ENCODE data around the gene NAPG.
"Not testable (repeated sequence)": the region's sequence is repeated elsewhere in the genome, so short reads cannot be mapped to it uniquely, and the experiment has no call there.

Gene NAPG

DNA sequence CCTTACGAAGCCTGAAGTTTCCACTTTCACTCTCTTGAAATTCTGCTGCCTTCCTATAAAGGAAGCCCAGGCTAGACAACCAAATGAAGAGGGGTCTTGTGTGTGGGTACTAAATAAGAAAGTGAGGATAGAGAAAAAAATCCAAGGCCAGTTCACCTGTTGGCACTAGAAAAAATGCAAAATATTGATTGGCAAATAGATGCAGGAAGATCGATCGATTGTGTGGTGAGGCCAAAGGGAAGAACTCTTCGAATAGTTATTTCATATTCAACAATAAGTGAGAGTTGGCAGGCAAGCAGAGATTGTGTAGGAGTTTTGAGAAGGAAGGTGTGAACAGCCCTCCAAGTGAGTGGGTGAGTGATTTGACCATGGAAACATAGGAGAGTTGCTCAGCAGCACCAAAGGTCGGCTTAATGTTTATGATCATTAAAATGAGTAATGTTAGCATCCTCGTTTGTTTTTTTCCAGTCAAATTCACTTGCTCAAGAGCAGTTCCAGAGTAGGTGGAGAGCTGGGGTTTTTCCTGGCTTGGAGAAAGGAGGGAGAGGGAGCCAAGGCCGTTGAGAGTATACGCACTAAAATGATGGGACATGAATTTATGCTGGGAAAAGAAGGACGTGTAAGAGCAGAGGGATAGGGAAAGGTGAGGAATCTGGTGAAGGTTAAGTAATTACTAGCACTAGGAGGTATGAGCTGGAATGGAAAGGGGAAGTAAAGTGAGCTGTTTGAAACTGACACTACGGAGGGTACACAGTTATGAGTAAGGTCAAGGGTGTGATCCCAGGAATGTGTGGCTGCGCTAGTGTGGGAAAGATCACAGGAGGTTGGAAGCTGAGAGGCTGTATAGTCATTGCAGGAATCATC, 1.1 kb upstream of the NAPG start:
- peak overlapping the region; percentile 67 to 71 for H3K27ac Mint-ChIP-seq
- peaks cover 7% of the 10 kb centered on the region for H3K27me3 Mint-ChIP-seq
- H3K4me3 Mint-ChIP-seq = peak overlapping the region; percentile 85 to 97
- DNase-seq (peak in 1 of 2 donors; percentile 2), ATAC-seq (no peak)
- H3K9me3 Mint-ChIP-seq = no peaks in the 10 kb centered on the region
- peaks cover 38% of the 10 kb centered on the region for H3K4me1 Mint-ChIP-seq

GRCh38 chr18:10525371-10525691, 496 bp upstream of the NAPG start:
- ATAC-seq = no peak
- Mint-ChIP-seq H3K9me3 (no peaks in the 10 kb centered on the region), H3K4me3 (peak overlapping the region; percentile 85 to 97), H3K27me3 (peaks cover 7% of the 10 kb centered on the region), H3K4me1 (peaks cover 44% of the 10 kb centered on the region), H3K27ac (peak overlapping the region in 1 of 2 donors; percentile 23)
- DNase-seq = no peak

GRCh38 chr18:10526561-10526949, 728 bp downstream of the NAPG start:
- ATAC-seq (no peak), DNase-seq (no peak)
- Mint-ChIP-seq H3K9me3 (no peaks in the 10 kb centered on the region), H3K4me3 (peak overlapping the region; percentile 87), H3K4me1 (peaks cover 50% of the 10 kb centered on the region), H3K27me3 (peaks cover 4% of the 10 kb centered on the region), H3K27ac (peak overlapping the region; percentile 87 to 90)

GRCh38 chr18:10528439-10528838, 2.6 kb downstream of the NAPG start:
- DNase-seq = no peak

DNA sequence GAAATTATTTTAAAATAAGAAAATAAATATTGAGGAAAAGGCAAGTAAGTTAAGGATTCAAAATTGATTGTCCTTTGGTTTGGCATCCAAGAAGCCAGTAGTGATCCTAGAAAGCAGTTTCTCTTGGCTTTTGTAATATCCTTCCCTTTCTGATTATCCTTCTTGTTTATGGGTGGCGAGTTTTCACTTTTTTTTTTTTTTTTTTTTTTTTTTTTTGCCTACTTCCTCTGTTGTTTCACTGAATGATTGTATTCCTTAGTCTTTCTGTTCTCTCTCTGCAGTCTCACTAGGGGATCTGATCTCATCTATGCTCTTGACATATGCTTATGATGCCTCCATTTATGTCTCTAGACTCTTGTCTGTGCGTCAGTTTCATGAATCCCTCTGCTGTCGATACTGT, 4.2 kb downstream of the NAPG start:
- Mint-ChIP-seq H3K4me3 (peak overlapping the region; percentile 50 to 63), H3K27me3 (no peaks in the 10 kb centered on the region), H3K4me1 (peaks cover 39% of the 10 kb centered on the region), H3K9me3 (no peaks in the 10 kb centered on the region), H3K27ac (peak overlapping the region; percentile 90 to 96)
- DNase-seq (no peak), ATAC-seq (no peak)

More at GRCh38 chr18:10528439-10528838, 2.6 kb downstream of the NAPG start:
- Mint-ChIP-seq H3K4me1 (peaks cover 50% of the 10 kb centered on the region), H3K27me3 (no peaks in the 10 kb centered on the region), H3K9me3 (no peaks in the 10 kb centered on the region), H3K27ac (no peak overlapping the region), H3K4me3 (no peak overlapping the region)
- no peak for ATAC-seq

DNA sequence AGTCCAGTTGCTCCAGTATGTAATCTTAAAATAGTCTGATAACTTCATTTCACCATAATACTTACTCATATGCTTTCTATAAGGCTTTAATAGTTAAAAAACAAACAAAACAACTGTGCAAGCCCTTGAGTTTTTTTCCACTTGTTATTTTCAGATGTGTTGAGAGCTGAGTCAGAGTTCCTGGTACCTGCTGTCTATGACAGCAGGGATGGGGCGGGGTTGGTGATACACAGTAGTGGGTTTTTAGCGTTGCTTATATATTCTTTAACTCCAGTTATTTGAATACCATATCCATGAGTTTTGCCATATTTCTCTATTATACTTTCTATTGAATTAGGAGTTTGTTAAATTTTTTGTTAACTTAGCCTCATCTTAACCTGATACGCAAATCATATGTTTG, 5.0 kb downstream of the NAPG start:
- peak overlapping the region; percentile 50 to 63 for H3K4me3 Mint-ChIP-seq
- peak overlapping the region; percentile 90 to 96 for H3K27ac Mint-ChIP-seq
- no peaks in the 10 kb centered on the region for H3K27me3 Mint-ChIP-seq
- H3K9me3 Mint-ChIP-seq = no peaks in the 10 kb centered on the region
- ATAC-seq (no peak), DNase-seq (no peak)
- H3K4me1 Mint-ChIP-seq = peaks cover 35% of the 10 kb centered on the region

DNA sequence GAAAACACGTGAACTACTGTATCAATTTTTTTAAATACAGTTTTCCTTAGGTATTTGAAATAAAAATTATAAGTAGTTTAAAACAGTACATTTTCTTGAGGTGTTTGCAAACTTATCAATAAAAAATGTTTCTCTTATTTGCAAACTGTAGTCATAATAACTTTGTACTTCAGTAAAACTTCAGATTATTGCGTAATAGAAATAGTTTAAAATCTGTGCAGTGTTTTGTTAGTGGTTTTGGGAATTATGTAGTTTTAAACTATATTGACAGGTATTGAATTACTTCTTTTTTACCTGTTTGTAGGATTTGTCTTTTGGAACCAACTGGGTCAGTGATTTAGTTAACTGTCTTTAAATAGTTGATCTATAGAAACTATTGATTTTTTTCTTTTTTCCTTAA, 7.3 kb downstream of the NAPG start:
- H3K4me1 Mint-ChIP-seq = peaks cover 38% of the 10 kb centered on the region
- ATAC-seq = no peak
- no peak for DNase-seq
- H3K9me3 Mint-ChIP-seq = no peaks in the 10 kb centered on the region
- no peak overlapping the region for H3K4me3 Mint-ChIP-seq
- no peaks in the 10 kb centered on the region for H3K27me3 Mint-ChIP-seq
- no peak overlapping the region for H3K27ac Mint-ChIP-seq

DNA sequence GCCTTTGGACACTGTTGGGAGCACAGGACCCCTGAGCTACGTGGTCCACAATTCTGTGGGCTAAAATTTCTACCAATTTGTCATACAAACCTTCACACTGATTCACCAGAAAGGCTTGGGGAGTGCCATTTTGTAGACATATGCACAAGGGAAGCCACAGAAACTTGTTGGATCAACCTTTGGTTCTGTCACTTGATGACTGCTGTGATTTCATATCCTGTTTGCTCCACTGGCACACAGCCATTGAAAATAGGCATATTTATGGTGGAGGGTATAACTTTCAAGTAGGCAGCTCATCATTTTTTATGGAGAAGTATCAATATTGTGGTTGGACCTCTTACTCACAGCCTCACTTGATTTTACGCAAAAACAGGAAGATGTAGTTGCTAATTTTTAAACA, 10.5 kb downstream of the NAPG start:
- Mint-ChIP-seq H3K27ac (no peak overlapping the region), H3K4me1 (peaks cover 23% of the 10 kb centered on the region), H3K27me3 (no peaks in the 10 kb centered on the region), H3K9me3 (no peaks in the 10 kb centered on the region), H3K4me3 (no peak overlapping the region)
- DNase-seq = no peak
- no peak for ATAC-seq

DNA sequence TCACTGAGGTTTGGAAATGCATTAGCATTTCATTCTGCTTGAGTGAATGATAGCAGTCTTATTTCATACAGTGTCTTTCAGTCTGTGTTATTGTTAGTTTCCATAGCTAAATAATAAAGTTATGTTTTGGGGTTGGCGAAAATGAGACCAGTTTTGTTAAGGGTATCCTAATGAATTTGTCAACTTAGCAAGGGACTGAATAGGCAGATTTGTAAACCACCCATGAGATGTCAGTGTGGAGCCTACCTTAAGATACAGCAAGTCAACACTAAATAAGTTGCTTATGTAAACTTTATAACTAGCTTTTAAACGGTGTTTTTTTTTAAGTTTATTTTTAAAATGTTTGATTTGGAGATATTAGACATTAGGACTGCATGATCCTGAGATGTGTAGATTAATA, 11.9 kb downstream of the NAPG start:
- DNase-seq (no peak), ATAC-seq (no peak)
- Mint-ChIP-seq H3K27me3 (no peaks in the 10 kb centered on the region), H3K9me3 (no peaks in the 10 kb centered on the region), H3K27ac (no peak overlapping the region), H3K4me3 (no peak overlapping the region), H3K4me1 (peaks cover 23% of the 10 kb centered on the region)

GRCh38 chr18:10539124-10539523, 13.3 kb downstream of the NAPG start:
- peaks cover 23% of the 10 kb centered on the region for H3K4me1 Mint-ChIP-seq
- not testable (repeated sequence) for H3K9me3 Mint-ChIP-seq, H3K27ac Mint-ChIP-seq, DNase-seq, ATAC-seq, H3K27me3 Mint-ChIP-seq, H3K4me3 Mint-ChIP-seq

- H3K27ac Mint-ChIP-seq = peak overlapping the region in 1 of 2 donors; percentile 5
- peaks cover 9% of the 10 kb centered on the region for H3K4me1 Mint-ChIP-seq
- no peak overlapping the region for H3K4me3 Mint-ChIP-seq
- no peaks in the 10 kb centered on the region for H3K9me3 Mint-ChIP-seq
- H3K27me3 Mint-ChIP-seq = no peaks in the 10 kb centered on the region
- no peak for DNase-seq
- no peak for ATAC-seq
Measured at GRCh38 chr18:10543277-10543676, 17.4 kb downstream of the NAPG start.

DNA sequence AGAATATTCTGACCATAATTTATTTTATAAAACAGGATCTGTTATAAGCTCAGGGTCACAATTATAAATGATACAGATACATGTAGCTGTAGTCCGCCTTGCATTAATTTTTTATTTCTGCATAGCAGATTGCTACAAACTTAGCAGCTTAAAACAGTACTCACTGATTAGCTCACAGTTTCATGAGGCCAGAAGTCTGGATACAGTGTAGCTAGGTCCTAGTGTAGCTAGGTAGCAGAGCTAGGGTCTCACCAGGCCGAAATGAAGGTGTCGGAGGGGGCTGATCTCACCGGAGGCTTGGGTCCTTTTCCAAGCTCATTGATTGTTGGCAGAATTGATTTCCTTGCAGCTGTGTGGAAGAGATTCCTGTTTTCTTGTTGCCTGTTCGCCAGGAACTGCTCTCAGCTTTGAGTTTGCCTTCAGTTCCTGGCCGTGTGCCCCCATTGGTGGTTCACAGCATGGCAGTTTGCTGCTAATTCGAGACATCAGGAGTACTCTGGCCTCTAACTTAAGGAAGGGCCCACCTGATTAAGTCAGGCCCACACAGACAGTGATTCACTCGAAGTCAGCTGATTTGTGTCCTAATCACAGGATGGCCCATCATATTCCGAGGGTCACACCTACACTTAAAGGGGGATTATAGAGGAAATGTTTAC, 18.4 kb downstream of the NAPG start:
- no peaks in the 10 kb centered on the region for H3K27me3 Mint-ChIP-seq
- H3K4me3 Mint-ChIP-seq = no peak overlapping the region
- no peaks in the 10 kb centered on the region for H3K9me3 Mint-ChIP-seq
- H3K4me1 Mint-ChIP-seq = no peaks in the 10 kb centered on the region
- no peak for ATAC-seq
- peak overlapping the region in 1 of 2 donors; percentile 42 for H3K27ac Mint-ChIP-seq
- no peak for DNase-seq

GRCh38 chr18:10546557-10547300, 20.9 kb downstream of the NAPG start:
- no peak for ATAC-seq

GRCh38 chr18:10552226-10552625, 26.4 kb downstream of the NAPG start:
- H3K9me3 Mint-ChIP-seq = no peaks in the 10 kb centered on the region
- H3K27ac Mint-ChIP-seq = no peak overlapping the region
- DNase-seq (no peak), ATAC-seq (no peak)
- no peak overlapping the region for H3K4me3 Mint-ChIP-seq
- no peaks in the 10 kb centered on the region for H3K4me1 Mint-ChIP-seq
- no peaks in the 10 kb centered on the region for H3K27me3 Mint-ChIP-seq

More at GRCh38 chr18:10546557-10547300, 20.9 kb downstream of the NAPG start:
- no peaks in the 10 kb centered on the region for H3K4me1 Mint-ChIP-seq
- H3K27me3 Mint-ChIP-seq = no peaks in the 10 kb centered on the region
- H3K9me3 Mint-ChIP-seq = no peaks in the 10 kb centered on the region
- no peak for DNase-seq
- H3K27ac Mint-ChIP-seq = peak overlapping the region in 1 of 2 donors; percentile 50
- H3K4me3 Mint-ChIP-seq = no peak overlapping the region

GRCh38 chr18:10556251-10556650, 30.4 kb downstream of the NAPG start:
- not testable (repeated sequence) for ATAC-seq, DNase-seq, H3K9me3 Mint-ChIP-seq, H3K4me3 Mint-ChIP-seq, H3K27me3 Mint-ChIP-seq
- H3K27ac Mint-ChIP-seq = peak overlapping the region in 1 of 2 donors; percentile 34
- H3K4me1 Mint-ChIP-seq = peaks cover 12% of the 10 kb centered on the region
